AG09309 (cell line): ENCODE measurements around the gene FMR1.

Source experiments
- DNase-seq: peaks from one replicate; pipeline ENCODE4 v3.0.0-alpha.2; 2010; ENCODE audit warnings: low read depth
- H3K4me3 ChIP-seq: 2 replicates; pipeline ENCODE4 v1.5.1; 2011; ENCODE audit warnings: mild to moderate bottlenecking, low read depth, low read length, moderate library complexity; ENCODE audit not compliant: control insufficient read depth
- TF ChIP-seq, protein P1 (sequence below): IDR thresholded peaks from 2 replicates; pipeline ENCODE4 v1.5.1; 2011; ENCODE audit warnings: mild to moderate bottlenecking, low read depth, low read length, inconsistent platforms; ENCODE audit not compliant: insufficient read depth, control insufficient read depth; ENCODE audit errors: missing control alignments

Gene FMR1

DNA sequence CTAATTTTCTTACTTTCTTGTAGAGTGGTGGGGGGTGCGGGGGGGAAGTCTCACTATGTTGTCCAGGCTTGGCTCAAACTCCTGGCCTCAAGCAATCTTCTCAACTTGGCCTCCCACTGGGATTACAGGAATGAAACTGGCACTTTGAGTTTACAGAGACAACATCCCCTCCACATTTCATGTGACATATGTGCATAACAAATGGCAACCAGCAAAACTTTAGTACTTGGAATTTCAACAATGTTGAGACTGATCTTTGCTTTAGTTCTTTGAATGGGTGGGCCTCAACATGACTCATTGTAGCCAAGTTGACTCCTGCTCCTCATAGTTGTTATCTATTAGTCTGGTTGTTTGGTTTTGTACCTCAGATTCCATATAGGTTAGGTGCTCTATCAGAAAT, 11.4 kb upstream of the FMR1 start:
- TF ChIP-seq, protein P1, sequence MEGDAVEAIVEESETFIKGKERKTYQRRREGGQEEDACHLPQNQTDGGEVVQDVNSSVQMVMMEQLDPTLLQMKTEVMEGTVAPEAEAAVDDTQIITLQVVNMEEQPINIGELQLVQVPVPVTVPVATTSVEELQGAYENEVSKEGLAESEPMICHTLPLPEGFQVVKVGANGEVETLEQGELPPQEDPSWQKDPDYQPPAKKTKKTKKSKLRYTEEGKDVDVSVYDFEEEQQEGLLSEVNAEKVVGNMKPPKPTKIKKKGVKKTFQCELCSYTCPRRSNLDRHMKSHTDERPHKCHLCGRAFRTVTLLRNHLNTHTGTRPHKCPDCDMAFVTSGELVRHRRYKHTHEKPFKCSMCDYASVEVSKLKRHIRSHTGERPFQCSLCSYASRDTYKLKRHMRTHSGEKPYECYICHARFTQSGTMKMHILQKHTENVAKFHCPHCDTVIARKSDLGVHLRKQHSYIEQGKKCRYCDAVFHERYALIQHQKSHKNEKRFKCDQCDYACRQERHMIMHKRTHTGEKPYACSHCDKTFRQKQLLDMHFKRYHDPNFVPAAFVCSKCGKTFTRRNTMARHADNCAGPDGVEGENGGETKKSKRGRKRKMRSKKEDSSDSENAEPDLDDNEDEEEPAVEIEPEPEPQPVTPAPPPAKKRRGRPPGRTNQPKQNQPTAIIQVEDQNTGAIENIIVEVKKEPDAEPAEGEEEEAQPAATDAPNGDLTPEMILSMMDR, result no peak
- no peak for DNase-seq
- H3K4me3 ChIP-seq, result no peak overlapping the region

DNA sequence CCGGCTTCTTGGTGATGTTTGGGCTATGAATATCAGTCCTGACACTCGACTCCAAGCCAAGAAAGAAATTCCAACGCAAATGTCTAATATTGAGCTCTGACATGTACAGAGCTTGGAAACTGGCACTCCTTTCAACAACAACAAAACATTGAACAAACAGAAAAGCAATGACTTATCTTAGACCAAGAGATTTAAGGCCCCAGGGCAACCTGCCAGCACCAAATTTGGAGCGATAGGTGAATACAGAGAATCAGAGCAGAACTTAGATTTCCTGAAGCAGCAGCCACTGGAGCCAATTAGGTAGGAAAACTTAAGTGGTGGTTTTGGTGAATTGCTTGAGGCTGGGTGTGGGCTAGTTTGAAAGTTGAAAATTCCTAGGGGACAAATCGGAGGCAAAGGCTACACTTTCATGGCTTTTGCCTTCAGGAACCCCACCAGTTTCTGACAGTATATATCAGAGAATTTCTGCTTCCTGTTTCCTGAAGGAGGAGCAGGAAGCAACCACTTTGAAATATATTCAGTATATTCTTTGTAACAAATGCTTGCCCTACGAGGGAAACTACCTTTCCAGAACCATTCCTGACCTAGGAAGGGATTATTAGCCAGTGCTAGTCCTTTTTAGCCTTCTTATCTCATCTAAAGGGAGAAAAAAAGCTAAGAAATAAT, 10.1 kb upstream of the FMR1 start:
- TF ChIP-seq, protein P1, result no peak
- no peak overlapping the region for H3K4me3 ChIP-seq
- no peak for DNase-seq

DNA sequence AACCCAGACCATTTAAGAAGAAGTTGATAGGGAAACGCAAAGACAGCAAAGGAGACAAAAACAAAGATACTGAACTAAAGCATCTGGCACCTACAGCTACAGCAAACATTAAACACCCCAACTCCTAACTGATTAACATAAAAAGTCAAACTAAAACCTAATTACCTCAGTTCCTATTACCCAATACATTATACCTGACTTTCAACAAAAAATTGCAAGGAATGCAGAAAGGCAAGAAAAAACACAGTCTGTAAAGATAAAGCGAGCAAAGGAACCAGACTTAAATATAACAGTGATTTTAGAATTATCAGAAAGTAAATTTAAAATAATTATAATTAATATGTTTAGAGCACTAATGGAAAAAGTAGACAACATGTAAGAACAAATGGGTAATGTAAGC, 9.4 kb upstream of the FMR1 start:
- H3K4me3 ChIP-seq, result no peak overlapping the region
- DNase-seq, result no peak
- TF ChIP-seq, protein P1, result no peak

DNA sequence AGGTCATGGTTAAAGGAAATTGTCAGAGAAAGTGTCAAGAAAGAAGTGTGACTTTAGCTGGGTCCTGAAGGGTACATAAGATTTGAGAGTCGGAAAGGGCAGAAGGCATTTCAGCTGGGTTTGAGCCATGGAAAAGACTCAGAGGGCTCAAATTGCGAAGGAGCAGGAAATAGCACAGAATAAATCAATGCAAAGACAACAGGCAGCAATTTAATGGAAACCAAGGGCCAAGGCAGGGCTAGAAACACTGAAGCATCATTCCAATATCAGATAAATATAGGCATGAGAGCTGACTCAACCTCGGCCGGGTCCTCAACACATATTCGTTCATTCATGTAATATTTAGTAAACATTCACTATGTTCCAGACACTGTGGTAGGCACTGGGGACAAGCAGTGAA, 3.6 kb upstream of the FMR1 start:
- TF ChIP-seq, protein P1, result no peak
- no peak for DNase-seq
- no peak overlapping the region for H3K4me3 ChIP-seq

DNA sequence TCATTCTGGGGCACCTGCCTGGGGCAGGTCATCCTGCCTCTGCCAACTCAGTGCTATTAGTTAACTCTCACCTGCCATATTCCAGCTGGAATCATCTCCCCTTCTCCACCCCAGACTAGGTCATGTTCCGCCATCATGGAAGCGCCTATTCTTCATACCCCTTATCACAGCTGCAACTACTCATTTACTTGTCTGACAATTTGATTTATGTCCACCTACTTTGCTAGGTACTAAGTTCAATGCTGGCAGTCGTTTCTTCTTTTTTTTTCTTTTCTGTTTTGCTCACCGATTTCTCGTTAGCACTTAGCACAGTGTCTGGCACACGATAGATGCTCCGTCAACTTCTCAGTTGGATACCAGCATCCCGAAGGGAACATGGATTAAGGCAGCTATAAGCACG, 1.1 kb upstream of the FMR1 start:
- TF ChIP-seq, protein P1, result no peak
- H3K4me3 ChIP-seq, result no peak overlapping the region
- DNase-seq, result no peak

DNA sequence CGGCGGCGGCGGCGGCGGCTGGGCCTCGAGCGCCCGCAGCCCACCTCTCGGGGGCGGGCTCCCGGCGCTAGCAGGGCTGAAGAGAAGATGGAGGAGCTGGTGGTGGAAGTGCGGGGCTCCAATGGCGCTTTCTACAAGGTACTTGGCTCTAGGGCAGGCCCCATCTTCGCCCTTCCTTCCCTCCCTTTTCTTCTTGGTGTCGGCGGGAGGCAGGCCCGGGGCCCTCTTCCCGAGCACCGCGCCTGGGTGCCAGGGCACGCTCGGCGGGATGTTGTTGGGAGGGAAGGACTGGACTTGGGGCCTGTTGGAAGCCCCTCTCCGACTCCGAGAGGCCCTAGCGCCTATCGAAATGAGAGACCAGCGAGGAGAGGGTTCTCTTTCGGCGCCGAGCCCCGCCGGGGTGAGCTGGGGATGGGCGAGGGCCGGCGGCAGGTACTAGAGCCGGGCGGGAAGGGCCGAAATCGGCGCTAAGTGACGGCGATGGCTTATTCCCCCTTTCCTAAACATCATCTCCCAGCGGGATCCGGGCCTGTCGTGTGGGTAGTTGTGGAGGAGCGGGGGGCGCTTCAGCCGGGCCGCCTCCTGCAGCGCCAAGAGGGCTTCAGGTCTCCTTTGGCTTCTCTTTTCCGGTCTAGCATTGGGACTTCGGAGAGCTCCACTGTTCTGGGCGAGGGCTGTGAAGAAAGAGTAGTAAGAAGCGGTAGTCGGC, 528 bp downstream of the FMR1 start:
- peak overlapping the region; percentile 57 for H3K4me3 ChIP-seq
- DNase-seq, result no peak
- TF ChIP-seq, protein P1, result no peak
